Cardiac muscle cell (in vitro differentiated cells and primary cell): Measurements from ENCODE around the gene RIT1. TPM values are rescaled to one million over a fixed set of nuclear protein-coding genes. Genes with fewer than 3 reads are reported as not detected.

Source experiments
- DNase-seq, 2 donors: peaks; one replicate each; pipeline versions ENCODE4 v3.0.0 to v3.0.0-alpha.2; 2010 to 2017; ENCODE audit warnings: low read depth in 1 of 2, low spot score in 1 of 2
- H3K27ac ChIP-seq: fragments of 200-600 bp; sonication (generic); 2 replicates; pipeline ENCODE4 v1.5.1; 2016
- H3K27me3 ChIP-seq: fragments of 200-600 bp; sonication (generic); 2 replicates; pipeline ENCODE4 v1.6.0; 2016; ENCODE audit warnings: control low read depth
- H3K36me3 ChIP-seq: fragments of 200-600 bp; sonication (generic); 2 replicates; pipeline ENCODE4 v1.5.1; 2016; ENCODE audit warnings: control low read depth
- H3K4me1 ChIP-seq: fragments of 200-600 bp; sonication (generic); 2 replicates; pipeline ENCODE4 v1.8.1; 2017; ENCODE audit warnings: low read depth, mild to moderate bottlenecking, mixed run types
- H3K4me3 ChIP-seq: fragments of 200-600 bp; sonication (generic); 2 replicates; pipeline ENCODE4 v1.5.1; 2016; ENCODE audit warnings: mild to moderate bottlenecking
- H3K9me3 ChIP-seq: fragments of 200-600 bp; sonication (generic); 2 replicates; pipeline ENCODE4 v1.5.1; 2017; ENCODE audit warnings: low read depth, mild to moderate bottlenecking, control low read depth
- CTCF ChIP-seq: IDR thresholded peaks from 2 replicates; pipeline ENCODE4 v1.5.1; 2012; ENCODE audit warnings: low read depth, mild to moderate bottlenecking, low read length
- polyA plus RNA-seq: library from polyadenylated mRNA; unstranded; fragments of >200 nt; fragmentation: Nextera tagmentation; extraction: Ambion mirVana; gene quantifications from 2 replicates; pipeline ENCODE4 v1.2.1, GENCODE V29; 2016
- total RNA-seq: library from RNA; depleted of rRNA; stranded (reverse); fragments of >200 nt; gene quantifications from 2 replicates; pipeline ENCODE4 v1.2.3, GENCODE V29; 2016

The RIT1 gene
- total and polyA plus RNA-seq, 2 experiments from 2014 or later, result 29.1 to 40.6 TPM

DNA sequence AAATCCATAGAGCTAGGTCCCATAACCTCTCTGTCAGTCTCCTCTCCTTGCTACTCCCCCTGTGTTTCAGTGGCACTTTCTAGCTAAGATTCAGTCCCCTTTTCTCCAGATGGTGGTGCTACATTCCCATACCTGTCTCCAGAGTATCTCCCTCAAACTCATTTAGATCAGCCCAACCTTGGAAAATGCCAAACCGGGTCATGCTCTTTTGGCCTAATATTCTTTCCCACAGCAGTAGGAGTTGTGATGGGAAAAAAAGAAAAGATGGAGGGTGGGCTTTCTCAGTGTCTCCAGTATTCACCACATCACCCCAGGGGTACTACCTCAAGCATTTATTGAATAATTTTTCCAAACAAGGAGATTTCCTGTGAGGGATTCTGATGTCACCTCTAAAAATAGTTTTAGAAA, 27.1 kb upstream of the RIT1 start:
- peak; percentile 77 to 79 for DNase-seq
- Histone ChIP-seq H3K27ac (no peak overlapping the region), H3K4me1 (peaks cover 24% of the 10 kb centered on the region), H3K9me3 (no peaks in the 10 kb centered on the region), H3K27me3 (no peaks in the 10 kb centered on the region), H3K4me3 (no peak overlapping the region), H3K36me3 (no peaks in the 10 kb centered on the region)
- peak; percentile 69 for TF ChIP-seq CTCF

GRCh38 chr1:155934936-155935590, 23.9 kb upstream of the RIT1 start:
- H3K9me3 ChIP-seq, result no peaks in the 10 kb centered on the region
- H3K4me3 ChIP-seq, result peak overlapping the region; percentile 75
- peaks cover 24% of the 10 kb centered on the region for H3K36me3 ChIP-seq
- H3K4me1 ChIP-seq, result peaks cover 29% of the 10 kb centered on the region
- no peaks in the 10 kb centered on the region for H3K27me3 ChIP-seq
- TF ChIP-seq CTCF, result no peak
- DNase-seq, result no peak
- peak overlapping the region; percentile 89 for H3K27ac ChIP-seq

- Histone ChIP-seq H3K4me1 (peaks cover 28% of the 10 kb centered on the region), H3K27me3 (no peaks in the 10 kb centered on the region), H3K4me3 (peak within 1 kb of the TSS; percentile 75), H3K27ac (peak within 1 kb of the TSS; percentile 89), H3K9me3 (no peaks in the 10 kb centered on the region), H3K36me3 (peaks cover 29% of the 10 kb centered on the region)
- TF ChIP-seq CTCF, result no peak
- DNase-seq, result peak; percentile 99
Measured at GRCh38 chr1:155934097-155934935, 23.2 kb upstream of the RIT1 start, which contains the start of gene KHDC4. KHDC4 (minus strand) TSS chr1:155934413; CDS start chr1:155934373, 40 bp downstream.

DNA sequence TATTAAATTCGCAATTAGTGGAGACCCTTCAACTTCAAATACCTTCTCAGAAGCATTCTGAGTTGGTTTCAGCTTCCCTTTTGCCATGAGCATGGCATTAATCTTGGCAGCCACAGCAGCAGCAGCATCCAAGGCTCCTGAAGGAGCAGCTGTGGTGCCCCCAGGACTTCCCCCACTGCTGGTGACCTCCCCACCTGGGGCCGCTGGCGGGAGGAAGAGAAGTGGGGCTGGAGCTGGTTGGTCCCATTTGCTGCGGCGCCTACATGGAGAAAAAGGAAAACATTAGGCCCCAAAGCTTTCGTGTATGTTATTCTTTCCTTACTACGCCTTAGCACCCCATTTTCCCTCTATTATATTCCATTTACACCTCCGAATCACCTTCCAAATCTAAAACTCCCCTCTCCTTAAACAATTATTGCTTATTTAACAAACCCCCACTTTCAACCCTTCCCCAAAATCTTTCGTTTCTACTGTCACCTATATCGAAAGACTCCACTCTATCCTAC, 22.5 kb upstream of the RIT1 start:
- Histone ChIP-seq H3K27me3 (no peaks in the 10 kb centered on the region), H3K9me3 (no peaks in the 10 kb centered on the region), H3K4me1 (peaks cover 28% of the 10 kb centered on the region), H3K4me3 (peak overlapping the region; percentile 75), H3K36me3 (peaks cover 34% of the 10 kb centered on the region), H3K27ac (peak overlapping the region; percentile 89)
- no peak for TF ChIP-seq CTCF
- no peak for DNase-seq

DNA sequence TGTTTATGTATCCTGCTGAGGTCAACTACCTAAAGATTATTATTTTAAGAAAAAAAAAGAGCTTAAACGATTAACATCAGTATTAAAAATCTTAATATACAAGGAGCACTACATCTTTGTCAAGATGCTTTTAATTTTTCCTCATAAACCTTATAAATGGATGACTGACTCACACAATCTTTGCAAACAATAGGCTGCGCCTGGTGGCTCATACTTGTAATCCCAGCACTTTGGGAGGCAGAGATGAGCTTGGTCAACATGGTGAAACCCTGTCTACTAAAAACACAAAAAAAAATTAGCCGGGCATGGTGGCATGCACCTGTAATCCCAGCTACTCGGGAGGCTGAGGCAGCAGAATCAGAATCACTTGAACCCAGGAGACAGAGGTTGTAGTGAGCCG, 21.3 kb upstream of the RIT1 start:
- Histone ChIP-seq H3K36me3 (peaks cover 40% of the 10 kb centered on the region), H3K4me3 (peak overlapping the region; percentile 0), H3K9me3 (no peaks in the 10 kb centered on the region), H3K27ac (no peak overlapping the region), H3K27me3 (no peaks in the 10 kb centered on the region), H3K4me1 (peaks cover 24% of the 10 kb centered on the region)
- TF ChIP-seq CTCF, result no peak
- no peak for DNase-seq
